ENCODE measurements around the gene GIGYF2. TPM values are rescaled to one million over a fixed set of nuclear protein-coding genes. Genes with fewer than 3 reads are reported as not detected.

Gene GIGYF2
- total RNA-seq, 2 donors from 2014 or later, result 61.2 to 62.7 TPM

GRCh38 chr2:232893834-232894233, 196.7 kb downstream of the GIGYF2 start:
- no peak overlapping the region for H3K4me3 Mint-ChIP-seq
- no peaks in the 10 kb centered on the region for H3K9me3 Mint-ChIP-seq
- peaks cover 26% of the 10 kb centered on the region for H3K27me3 Mint-ChIP-seq (ENCODE audit: low read depth)
- no peak for DNase-seq
- H3K4me1 Mint-ChIP-seq (ENCODE audit: low read depth), result peaks cover 14% of the 10 kb centered on the region
- H3K27ac Mint-ChIP-seq, result no peak overlapping the region
- no peak for ATAC-seq (replicated peaks in 1 of 2)
- no peaks in the 10 kb centered on the region for H3K36me3 Mint-ChIP-seq (ENCODE audit: insufficient read depth in 2 of 2)

- H3K36me3 Mint-ChIP-seq (ENCODE audit: insufficient read depth in 2 of 2), result no peaks in the 10 kb centered on the region
These were observed 197.1 kb downstream of the GIGYF2 start for GRCh38 chr2:232894251-232894650.

GRCh38 chr2:232894746-232895145, 197.6 kb downstream of the GIGYF2 start:
- DNase-seq (no peak), ATAC-seq (replicated peaks in 1 of 2) (no peak)
- no peak overlapping the region for H3K27ac Mint-ChIP-seq

More at GRCh38 chr2:232894251-232894650, 197.1 kb downstream of the GIGYF2 start:
- Mint-ChIP-seq H3K9me3 (no peaks in the 10 kb centered on the region), H3K27ac (no peak overlapping the region), H3K4me1 (ENCODE audit: low read depth) (peaks cover 14% of the 10 kb centered on the region), H3K4me3 (no peak overlapping the region), H3K27me3 (ENCODE audit: low read depth) (peaks cover 26% of the 10 kb centered on the region)
- DNase-seq, result no peak
- ATAC-seq (replicated peaks in 1 of 2), result no peak

GRCh38 chr2:232896111-232896510, 199.0 kb downstream of the GIGYF2 start:
- peaks cover 9% of the 10 kb centered on the region for H3K4me1 Mint-ChIP-seq (ENCODE audit: low read depth)
- no peaks in the 10 kb centered on the region for H3K9me3 Mint-ChIP-seq
- no peak overlapping the region for H3K27ac Mint-ChIP-seq
- no peak for DNase-seq
- peak overlapping the region; percentile 21 to 45 for H3K4me3 Mint-ChIP-seq
- H3K36me3 Mint-ChIP-seq (ENCODE audit: insufficient read depth in 2 of 2), result no peaks in the 10 kb centered on the region
- peaks cover 18% of the 10 kb centered on the region for H3K27me3 Mint-ChIP-seq (ENCODE audit: low read depth)
- ATAC-seq (replicated peaks in 1 of 2), result no peak

More at GRCh38 chr2:232894746-232895145, 197.6 kb downstream of the GIGYF2 start:
- Mint-ChIP-seq H3K36me3 (ENCODE audit: insufficient read depth in 2 of 2) (no peaks in the 10 kb centered on the region), H3K27me3 (ENCODE audit: low read depth) (peaks cover 26% of the 10 kb centered on the region), H3K4me3 (no peak overlapping the region), H3K9me3 (no peaks in the 10 kb centered on the region), H3K4me1 (ENCODE audit: low read depth) (peaks cover 14% of the 10 kb centered on the region)

- Mint-ChIP-seq H3K9me3 (no peaks in the 10 kb centered on the region), H3K27me3 (ENCODE audit: low read depth) (peaks cover 10% of the 10 kb centered on the region), H3K4me3 (no peak overlapping the region), H3K4me1 (ENCODE audit: low read depth) (peaks cover 15% of the 10 kb centered on the region), H3K27ac (peak overlapping the region; percentile 15), H3K36me3 (ENCODE audit: insufficient read depth in 2 of 2) (no peaks in the 10 kb centered on the region)
- DNase-seq (no peak), ATAC-seq (replicated peaks in 1 of 2) (no peak)
These were observed 199.8 kb downstream of the GIGYF2 start for GRCh38 chr2:232896720-232897597.

GRCh38 chr2:232897598-232898408, 200.7 kb downstream of the GIGYF2 start:
- Mint-ChIP-seq H3K36me3 (ENCODE audit: insufficient read depth in 2 of 2) (no peaks in the 10 kb centered on the region), H3K4me1 (ENCODE audit: low read depth) (peaks cover 18% of the 10 kb centered on the region), H3K9me3 (no peaks in the 10 kb centered on the region), H3K27ac (peak overlapping the region; percentile 54), H3K27me3 (ENCODE audit: low read depth) (peaks cover 1% of the 10 kb centered on the region), H3K4me3 (no peak overlapping the region)
- ATAC-seq (replicated peaks in 1 of 2) (peak; percentile 73 to 76), DNase-seq (peak; percentile 56 to 62)

GRCh38 chr2:232898592-232899543, 201.7 kb downstream of the GIGYF2 start:
- peaks cover 18% of the 10 kb centered on the region for H3K4me1 Mint-ChIP-seq (ENCODE audit: low read depth)
- H3K27me3 Mint-ChIP-seq (ENCODE audit: low read depth), result no peaks in the 10 kb centered on the region
- H3K4me3 Mint-ChIP-seq, result no peak overlapping the region
- no peak for ATAC-seq (replicated peaks in 1 of 2)
- H3K27ac Mint-ChIP-seq, result no peak overlapping the region
- no peak for DNase-seq
- no peaks in the 10 kb centered on the region for H3K9me3 Mint-ChIP-seq
- no peaks in the 10 kb centered on the region for H3K36me3 Mint-ChIP-seq (ENCODE audit: insufficient read depth in 2 of 2)

GRCh38 chr2:232900811-232901735, 203.9 kb downstream of the GIGYF2 start:
- no peaks in the 10 kb centered on the region for H3K9me3 Mint-ChIP-seq
- H3K36me3 Mint-ChIP-seq (ENCODE audit: insufficient read depth in 2 of 2), result no peaks in the 10 kb centered on the region
- no peak overlapping the region for H3K27ac Mint-ChIP-seq
- no peak for DNase-seq
- H3K27me3 Mint-ChIP-seq (ENCODE audit: low read depth), result no peaks in the 10 kb centered on the region
- H3K4me1 Mint-ChIP-seq (ENCODE audit: low read depth), result peaks cover 15% of the 10 kb centered on the region
- peak overlapping the region in 1 of 2 donors; percentile 6 for H3K4me3 Mint-ChIP-seq
- ATAC-seq (replicated peaks in 1 of 2), result peak in 1 of 2 donors; percentile 1

- no peaks in the 10 kb centered on the region for H3K36me3 Mint-ChIP-seq (ENCODE audit: insufficient read depth in 2 of 2)
- ATAC-seq (replicated peaks in 1 of 2) (peak; percentile 87 to 89), DNase-seq (peak; percentile 64 to 72)
- no peaks in the 10 kb centered on the region for H3K27me3 Mint-ChIP-seq (ENCODE audit: low read depth)
- H3K9me3 Mint-ChIP-seq, result no peaks in the 10 kb centered on the region
- H3K27ac Mint-ChIP-seq, result no peak overlapping the region
- peak overlapping the region; percentile 31 to 33 for H3K4me3 Mint-ChIP-seq
- H3K4me1 Mint-ChIP-seq (ENCODE audit: low read depth), result peaks cover 13% of the 10 kb centered on the region
These were observed 204.8 kb downstream of the GIGYF2 start for GRCh38 chr2:232901736-232902578.

GRCh38 chr2:232903989-232904388, 206.9 kb downstream of the GIGYF2 start:
- no peak for ATAC-seq (replicated peaks in 1 of 2)

More at GRCh38 chr2:232903989-232904388, 206.9 kb downstream of the GIGYF2 start:
- Mint-ChIP-seq H3K4me3 (no peak overlapping the region), H3K27ac (no peak overlapping the region), H3K4me1 (ENCODE audit: low read depth) (peaks cover 13% of the 10 kb centered on the region), H3K9me3 (no peaks in the 10 kb centered on the region), H3K27me3 (ENCODE audit: low read depth) (peaks cover 4% of the 10 kb centered on the region), H3K36me3 (ENCODE audit: insufficient read depth in 2 of 2) (no peaks in the 10 kb centered on the region)
- no peak for DNase-seq
